Activated B cell treated with CpG ODN at 0.5 μM for 24 hours (primary cell): ENCODE data around the gene PTPN4. TPM values are rescaled to one million over a fixed set of nuclear protein-coding genes. Genes with fewer than 3 reads are reported as not detected.
A peak's percentile ranks its signal among the peaks of the same experiment; 100 is the strongest.

ENCODE experiments used
- ATAC-seq: fragments of 200-7000 bp; cut with Tn5 transposase; one replicate; pipeline ENCODE4 v1.10.0; 2021; ENCODE audit warnings: low read depth, mild to moderate bottlenecking, moderate library complexity
- CTCF ChIA-PET: fragments of 350-600 bp; sonication (Branson Sonifier 250); formaldehyde crosslinking; loops from one replicate; lab custom pipeline; 2021; ENCODE audit warnings: antibody characterized with exemption; lab: Charles Lee
- POLR2A ChIA-PET: fragments of 350-600 bp; sonication (Branson Sonifier 250); formaldehyde crosslinking; loops from one replicate; lab custom pipeline; 2021; ENCODE audit warnings: antibody characterized with exemption; lab: Charles Lee
- DNase-seq: peaks from one replicate; pipeline ENCODE4 v3.0.0; 2022
- H3K27ac Mint-ChIP-seq: one replicate; pipeline ENCODE4 v1.8.0; 2020; ENCODE audit warnings: mixed read lengths
- H3K27me3 Mint-ChIP-seq: one replicate; pipeline ENCODE4 v1.8.0; 2021; ENCODE audit warnings: mixed read lengths
- H3K36me3 Mint-ChIP-seq: one replicate; pipeline ENCODE4 v1.8.0; 2021; ENCODE audit warnings: low read depth, mixed read lengths
- H3K4me1 Mint-ChIP-seq: one replicate; pipeline ENCODE4 v1.8.0; 2021; ENCODE audit warnings: mixed read lengths
- H3K4me3 Mint-ChIP-seq: one replicate; pipeline ENCODE4 v1.8.0; 2020; ENCODE audit warnings: mild to moderate bottlenecking, mixed read lengths
- H3K9me3 Mint-ChIP-seq: one replicate; pipeline ENCODE4 v1.8.0; 2020; ENCODE audit warnings: mixed read lengths
- CTCF ChIP-seq: fragments of 200-600 bp; IDR thresholded peaks from one replicate; pipeline ENCODE4 v1.8.0; 2022; ENCODE audit warnings: antibody characterized with exemption, mild to moderate bottlenecking
- intact Hi-C: fragments of 100-400 bp; cut with micrococcal nuclease; formaldehyde crosslinking; loops from one replicate; pipeline ENCODE4 v1.15.1; 2024
- total RNA-seq: library from RNA; stranded (reverse); gene quantifications from 2 replicates; pipeline ENCODE4 v1.2.3, GENCODE V29; 2022

PTPN4 gene
- total RNA-seq, 1 donor from 2014 or later, result 41.2 TPM

- POLR2A ChIA-PET, result interaction anchor here (0.6 kb wide), 1 partner anchor 15 kb away, joined by 4 read pairs; no protein-coding TSS in a partner anchor
- H3K27ac Mint-ChIP-seq, result no peak overlapping the region
- H3K4me1 Mint-ChIP-seq, result peaks cover 8% of the 10 kb centered on the region
- H3K27me3 Mint-ChIP-seq, result no peaks in the 10 kb centered on the region
- no peaks in the 10 kb centered on the region for H3K9me3 Mint-ChIP-seq
- intact Hi-C loops, result no loop called here
- H3K4me3 Mint-ChIP-seq, result no peak overlapping the region
- CTCF ChIA-PET, result interaction anchor here (0.6 to 2.3 kb wide), 9 partner anchors 9 to 353 kb away, joined by 3 to 17 read pairs (median 4); partner anchors contain the start of gene PTPN4
- no peak for DNase-seq
- no peak for TF ChIP-seq CTCF
- peak; percentile 49 for ATAC-seq
- peaks cover 16% of the 10 kb centered on the region for H3K36me3 Mint-ChIP-seq
Measured at GRCh38 chr2:119823734-119824334, 64.1 kb downstream of the PTPN4 start.

GRCh38 chr2:119826370-119826961, 66.7 kb downstream of the PTPN4 start:
- intact Hi-C loops, result loop anchor here (1.0 to 2.0 kb wide), 5 partner anchors 14 to 351 kb away; no protein-coding TSS in a partner anchor
- Mint-ChIP-seq H3K4me3 (no peak overlapping the region), H3K36me3 (peaks cover 20% of the 10 kb centered on the region), H3K9me3 (peaks cover 3% of the 10 kb centered on the region), H3K27ac (no peak overlapping the region), H3K4me1 (peaks cover 8% of the 10 kb centered on the region), H3K27me3 (no peaks in the 10 kb centered on the region)
- ATAC-seq (no peak), DNase-seq (no peak)
- TF ChIP-seq CTCF, result no peak
- CTCF ChIA-PET, result interaction anchor here (0.9 to 1.8 kb wide), 6 partner anchors 65 to 125 kb away, joined by 3 to 10 read pairs (median 4); no protein-coding TSS in a partner anchor
- POLR2A ChIA-PET, result no interaction called here

GRCh38 chr2:119827866-119828507, 68.3 kb downstream of the PTPN4 start:
- no peak for DNase-seq
- ChIA-PET POLR2A (no interaction called here), CTCF (interaction anchor here (0.9 to 1.1 kb wide), 2 partner anchors 74 to 75 kb away, joined by 4 read pairs; no protein-coding TSS in a partner anchor)
- TF ChIP-seq CTCF, result no peak
- H3K4me1 Mint-ChIP-seq, result peaks cover 16% of the 10 kb centered on the region
- peaks cover 3% of the 10 kb centered on the region for H3K9me3 Mint-ChIP-seq
- intact Hi-C loops, result loop anchor here (2.0 kb wide), 1 partner anchor 13 kb away; no protein-coding TSS in a partner anchor
- H3K27me3 Mint-ChIP-seq, result no peaks in the 10 kb centered on the region
- ATAC-seq, result no peak
- peaks cover 18% of the 10 kb centered on the region for H3K36me3 Mint-ChIP-seq
- no peak overlapping the region for H3K4me3 Mint-ChIP-seq
- H3K27ac Mint-ChIP-seq, result no peak overlapping the region

- DNase-seq (no peak), ATAC-seq (no peak)
- Mint-ChIP-seq H3K27me3 (no peaks in the 10 kb centered on the region), H3K27ac (no peak overlapping the region), H3K4me1 (peaks cover 35% of the 10 kb centered on the region), H3K9me3 (no peaks in the 10 kb centered on the region), H3K36me3 (peaks cover 12% of the 10 kb centered on the region), H3K4me3 (no peak overlapping the region)
- ChIA-PET CTCF (no interaction called here), POLR2A (no interaction called here)
- intact Hi-C loops, result no loop called here
- TF ChIP-seq CTCF, result no peak
Measured at GRCh38 chr2:119836455-119837142, 76.9 kb downstream of the PTPN4 start.
